ENCODE data around the gene UTP25. TPM values are rescaled to one million over a fixed set of nuclear protein-coding genes. Genes with fewer than 3 reads are reported as not detected.

The UTP25 gene, protein sequence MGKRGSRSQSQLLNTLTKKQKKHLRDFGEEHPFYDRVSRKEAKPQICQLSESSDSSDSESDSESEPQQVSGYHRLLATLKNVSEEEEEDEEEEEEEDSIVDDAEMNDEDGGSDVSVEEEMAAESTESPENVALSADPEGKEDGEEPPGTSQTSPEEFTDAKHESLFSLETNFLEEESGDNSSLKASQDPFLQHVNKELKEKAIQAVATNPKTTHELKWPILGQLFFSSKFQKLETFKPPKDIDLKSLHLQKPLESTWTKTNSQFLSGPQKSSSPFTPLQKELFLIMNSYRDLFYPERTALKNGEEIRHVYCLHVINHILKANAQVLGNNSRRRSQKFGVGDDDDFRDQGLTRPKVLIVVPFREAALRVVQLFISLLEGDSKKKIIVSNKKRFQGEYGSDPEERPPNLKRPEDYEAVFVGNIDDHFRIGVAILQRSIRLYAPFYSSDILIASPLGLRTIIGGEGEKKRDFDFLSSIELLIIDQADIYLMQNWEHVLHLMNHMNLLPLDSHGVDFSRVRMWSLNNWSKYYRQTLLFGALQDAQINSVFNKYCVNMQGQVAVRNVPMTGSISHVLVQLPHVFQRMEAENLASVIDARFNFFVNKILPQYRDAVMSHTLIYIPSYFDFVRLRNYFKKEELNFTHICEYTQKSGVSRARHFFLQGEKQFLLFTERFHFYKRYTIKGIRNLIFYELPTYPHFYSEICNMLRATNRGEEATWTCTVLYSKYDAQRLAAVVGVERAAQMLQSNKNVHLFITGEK
- total RNA-seq, result 1 to 10 TPM; 8.4 to 9.5 TPM

GRCh38 chr1:209827384-209828262 lies at the start of gene UTP25:
Gene UTP25, plus strand, starts transcription at chr1:209827972. Its CDS starts 92 bp downstream, at chr1:209828064.
- Mint-ChIP-seq H3K27me3 (peaks cover 6% of the 10 kb centered on the region), H3K4me3 (peak within 1 kb of the TSS; percentile 87), H3K27ac (peak within 1 kb of the TSS; percentile 94), H3K36me3 (ENCODE audit: low read depth) (peaks cover 22% of the 10 kb centered on the region), H3K9me3 (no peaks in the 10 kb centered on the region), H3K4me1 (peaks cover 42% of the 10 kb centered on the region)
- DNase-seq, result peak; percentile 95
- ChIA-PET POLR2A (no interaction called here), CTCF (interaction anchor here (0.9 to 1.8 kb wide), 16 partner anchors 9 to 514 kb away, joined by 3 to 7 read pairs (median 3); partner anchors contain the start of gene TRAF3IP3)

DNA sequence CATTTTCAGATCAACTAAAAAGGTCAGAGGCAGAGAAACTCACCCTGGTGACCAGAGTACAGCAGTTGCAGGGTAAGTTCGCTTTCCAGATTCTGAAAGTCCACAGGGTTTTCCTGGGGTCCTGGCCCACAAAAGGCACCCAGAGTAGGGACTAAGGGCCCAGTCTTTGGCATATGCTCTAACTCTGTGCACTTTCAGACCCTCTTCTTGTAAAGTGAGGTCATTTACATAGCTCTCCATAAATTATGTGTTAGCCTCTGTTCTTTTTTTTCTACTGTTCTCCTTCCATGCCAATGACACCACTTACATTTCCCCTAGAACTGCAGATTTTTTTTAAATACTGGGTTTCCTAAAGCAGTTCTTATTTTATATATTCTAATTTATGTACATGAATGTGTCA lies 49.7 kb upstream of the UTP25 start:
- H3K36me3 Mint-ChIP-seq (ENCODE audit: low read depth), result peaks cover 84% of the 10 kb centered on the region
- ChIA-PET POLR2A (interaction anchor here (1.2 kb wide), 1 partner anchor 22 kb away, joined by 3 read pairs; the partner anchor contains the start of gene TRAF3IP3), CTCF (interaction anchor here (0.5 to 4.7 kb wide), 4 partner anchors 9 to 29 kb away, joined by 3 to 27 read pairs (median 4); no protein-coding TSS in a partner anchor)
- DNase-seq, result no peak
- H3K9me3 Mint-ChIP-seq, result no peaks in the 10 kb centered on the region
- no peaks in the 10 kb centered on the region for H3K27me3 Mint-ChIP-seq
- no peak overlapping the region for H3K27ac Mint-ChIP-seq
- H3K4me3 Mint-ChIP-seq, result no peak overlapping the region
- H3K4me1 Mint-ChIP-seq, result peaks cover 59% of the 10 kb centered on the region

GRCh38 chr1:209780268-209780667 lies 47.5 kb upstream of the UTP25 start:
- H3K4me3 Mint-ChIP-seq, result peak overlapping the region; percentile 27
- CTCF ChIA-PET, result interaction anchor here (1.0 to 4.7 kb wide), 3 partner anchors 12 to 31 kb away, joined by 3 to 27 read pairs (median 6); no protein-coding TSS in a partner anchor
- DNase-seq, result no peak
- no peaks in the 10 kb centered on the region for H3K27me3 Mint-ChIP-seq
- peaks cover 75% of the 10 kb centered on the region for H3K36me3 Mint-ChIP-seq (ENCODE audit: low read depth)
- H3K9me3 Mint-ChIP-seq, result no peaks in the 10 kb centered on the region
- peak overlapping the region; percentile 68 for H3K27ac Mint-ChIP-seq
- POLR2A ChIA-PET, result no interaction called here
- H3K4me1 Mint-ChIP-seq, result peaks cover 64% of the 10 kb centered on the region

DNA sequence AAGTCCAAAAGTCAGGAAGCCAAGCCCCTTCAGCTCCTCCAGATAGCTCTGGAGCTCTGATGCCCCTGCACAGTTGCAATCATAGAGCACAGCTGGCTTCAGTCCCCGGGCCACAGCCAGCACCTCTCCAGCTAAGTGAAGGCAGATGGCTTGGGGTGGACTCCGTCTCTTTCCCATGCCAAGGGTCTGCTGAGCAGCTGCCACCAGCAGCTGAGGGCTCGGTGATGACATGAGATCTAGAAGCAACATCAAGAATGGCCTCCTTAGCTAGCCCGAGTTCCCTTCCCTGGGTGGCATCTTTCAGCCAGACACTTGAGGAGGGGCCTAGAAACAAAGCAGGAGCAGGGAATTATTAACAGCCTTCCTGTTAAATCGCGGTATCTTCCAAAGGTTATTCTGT lies 44.4 kb upstream of the UTP25 start:
- H3K36me3 Mint-ChIP-seq (ENCODE audit: low read depth), result peaks cover 46% of the 10 kb centered on the region
- peaks cover 3% of the 10 kb centered on the region for H3K27me3 Mint-ChIP-seq
- no peaks in the 10 kb centered on the region for H3K9me3 Mint-ChIP-seq
- H3K4me1 Mint-ChIP-seq, result peaks cover 47% of the 10 kb centered on the region
- CTCF ChIA-PET, result interaction anchor here (0.7 to 2.6 kb wide), 7 partner anchors 10 to 44 kb away, joined by 3 to 9 read pairs (median 5); partner anchors contain the start of gene TRAF3IP3
- peak overlapping the region; percentile 92 for H3K27ac Mint-ChIP-seq
- POLR2A ChIA-PET, result interaction anchor here (0.6 to 1.6 kb wide), 4 partner anchors 9 to 15 kb away, joined by 3 to 5 read pairs (median 4); no protein-coding TSS in a partner anchor
- DNase-seq, result no peak
- H3K4me3 Mint-ChIP-seq, result peak overlapping the region; percentile 83

DNA sequence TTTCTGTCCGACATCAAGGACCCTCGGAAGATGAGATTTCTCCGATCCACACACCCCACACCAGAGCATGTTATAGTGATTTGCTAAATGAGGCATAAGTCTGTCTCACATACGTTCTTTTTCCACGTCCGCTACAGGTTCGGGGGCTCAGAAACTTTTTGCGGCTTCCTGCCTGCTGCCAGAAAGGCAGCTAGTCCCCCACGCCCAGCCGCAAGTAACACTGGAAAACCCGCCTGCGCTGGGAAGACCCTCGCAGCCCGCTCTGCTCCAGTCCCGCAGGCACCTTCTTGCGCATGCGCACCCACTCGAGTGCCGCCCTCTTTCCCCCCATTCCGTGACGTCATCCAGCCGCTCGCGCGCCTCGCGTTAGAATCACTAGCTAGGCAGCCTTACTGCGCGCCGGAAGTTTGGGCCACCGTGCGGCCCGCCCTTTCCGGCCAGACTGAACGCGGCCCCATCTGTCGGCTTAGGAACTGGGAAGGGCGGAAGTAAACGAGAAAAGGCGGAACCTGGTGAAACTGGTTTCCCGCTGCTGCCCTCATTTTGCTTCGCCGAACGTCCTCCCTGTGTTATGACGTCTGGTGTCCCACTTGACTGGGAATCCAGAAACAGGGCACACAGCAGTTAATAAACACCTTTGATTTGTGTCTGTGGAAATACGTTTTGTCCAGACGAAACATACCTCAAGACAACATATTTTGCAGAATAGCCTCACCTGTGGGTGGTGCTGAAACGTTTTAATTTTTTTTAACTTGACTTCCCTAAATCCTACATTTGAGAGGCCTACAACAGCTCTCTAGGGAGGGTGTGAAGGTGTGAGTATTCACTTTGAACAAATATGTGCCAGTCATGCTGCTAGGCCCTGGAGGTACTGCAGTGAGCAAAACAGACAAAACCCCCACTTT lies 43.3 kb upstream of the UTP25 start, which contains the start of gene C1orf74:
TSS of gene C1orf74 (minus strand) at position 295 of the 905 bp plus-strand sequence. CDS start 925 bp downstream, outside the sequence.
- peaks cover 35% of the 10 kb centered on the region for H3K36me3 Mint-ChIP-seq (ENCODE audit: low read depth)
- H3K4me1 Mint-ChIP-seq, result peaks cover 48% of the 10 kb centered on the region

DNA sequence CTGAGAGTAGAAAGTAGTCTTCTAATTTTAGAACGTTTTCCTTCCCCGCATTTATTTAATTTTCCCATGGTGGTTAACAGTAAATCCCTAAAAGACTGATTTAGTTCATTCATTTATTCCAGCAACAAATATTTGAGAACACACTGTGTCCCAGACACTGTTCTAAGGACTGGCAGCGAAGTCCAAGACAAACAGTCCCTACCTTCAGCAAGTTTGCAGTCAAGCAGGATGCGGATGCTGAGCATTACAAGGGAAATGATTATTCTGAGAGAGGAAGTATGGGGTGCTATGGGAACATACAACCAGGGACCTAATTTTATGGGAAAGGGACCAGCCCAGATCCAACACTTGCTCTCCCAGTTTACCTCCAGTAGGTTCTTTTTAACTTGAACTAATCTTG lies 42.2 kb upstream of the UTP25 start:
- Mint-ChIP-seq H3K27ac (peak overlapping the region; percentile 92), H3K4me3 (no peak overlapping the region)

More for the DNA sequence above, 43.3 kb upstream of the UTP25 start, which contains the start of gene C1orf74:
- peaks cover 3% of the 10 kb centered on the region for H3K27me3 Mint-ChIP-seq
- peak within 1 kb of the TSS; percentile 92 for H3K27ac Mint-ChIP-seq
- peak within 1 kb of the TSS; percentile 83 for H3K4me3 Mint-ChIP-seq
- ChIA-PET CTCF (interaction anchor here (0.8 to 2.6 kb wide), 11 partner anchors 9 to 39 kb away, joined by 3 to 9 read pairs (median 4); partner anchors contain the start of gene TRAF3IP3), POLR2A (interaction anchor here (1.2 to 1.6 kb wide), 2 partner anchors 16 to 29 kb away, joined by 3 to 4 read pairs; no protein-coding TSS in a partner anchor)
- DNase-seq, result peak; percentile 99
- no peaks in the 10 kb centered on the region for H3K9me3 Mint-ChIP-seq

DNA sequence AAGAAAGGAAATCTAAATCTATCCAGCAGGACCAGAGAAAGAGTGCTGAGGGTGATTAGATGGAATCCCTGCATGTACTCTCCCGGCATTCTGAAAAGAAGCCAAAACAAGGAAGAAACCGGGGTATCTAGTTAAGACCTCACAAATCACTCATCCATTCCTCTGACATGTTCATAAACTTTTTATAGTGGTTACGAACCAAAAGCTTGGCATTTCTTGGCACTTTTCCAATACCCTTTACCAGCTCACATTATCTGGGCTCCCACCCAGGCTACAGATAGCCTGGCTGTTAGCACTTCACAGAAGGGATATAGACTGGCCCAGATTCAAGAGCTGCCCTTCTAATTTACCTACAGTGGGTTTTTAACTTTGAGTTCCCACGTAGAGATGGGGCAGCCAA lies 41.6 kb upstream of the UTP25 start:
- Mint-ChIP-seq H3K27me3 (peaks cover 7% of the 10 kb centered on the region), H3K4me1 (peaks cover 44% of the 10 kb centered on the region), H3K9me3 (no peaks in the 10 kb centered on the region), H3K36me3 (ENCODE audit: low read depth) (peaks cover 21% of the 10 kb centered on the region), H3K27ac (no peak overlapping the region), H3K4me3 (no peak overlapping the region)
- DNase-seq, result no peak
- ChIA-PET CTCF (interaction anchor here (0.7 to 2.2 kb wide), 4 partner anchors 9 to 37 kb away, joined by 3 to 9 read pairs (median 4); partner anchors contain the start of gene TRAF3IP3), POLR2A (no interaction called here)

More for the DNA sequence above, 42.2 kb upstream of the UTP25 start:
- Mint-ChIP-seq H3K9me3 (no peaks in the 10 kb centered on the region), H3K4me1 (peaks cover 44% of the 10 kb centered on the region), H3K36me3 (ENCODE audit: low read depth) (peaks cover 25% of the 10 kb centered on the region), H3K27me3 (peaks cover 3% of the 10 kb centered on the region)
- DNase-seq, result no peak
- ChIA-PET POLR2A (no interaction called here), CTCF (interaction anchor here (1.1 to 1.7 kb wide), 4 partner anchors 11 to 33 kb away, joined by 3 to 5 read pairs (median 4); partner anchors contain the start of gene TRAF3IP3)

DNA sequence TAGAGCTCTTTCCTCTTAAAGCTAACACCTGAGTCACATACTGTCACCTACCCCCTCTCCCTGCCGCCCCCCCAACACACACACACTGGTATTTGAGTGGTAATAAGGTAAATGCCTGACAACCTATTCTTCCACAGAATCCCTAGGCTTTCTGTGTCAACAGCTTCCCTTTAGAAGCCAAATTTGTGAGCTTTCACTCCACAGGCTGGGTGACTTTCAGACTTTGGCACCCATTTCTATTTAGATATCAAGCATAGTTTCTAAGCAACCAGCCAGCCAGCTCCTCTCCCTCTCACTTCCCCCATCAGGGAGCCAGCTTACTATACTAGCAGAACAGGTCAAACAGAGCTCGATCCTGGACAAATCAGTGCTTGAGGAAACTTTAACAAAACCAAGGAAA lies 40.2 kb upstream of the UTP25 start:
- Mint-ChIP-seq H3K27ac (no peak overlapping the region), H3K4me1 (peaks cover 41% of the 10 kb centered on the region), H3K36me3 (ENCODE audit: low read depth) (peaks cover 9% of the 10 kb centered on the region), H3K9me3 (no peaks in the 10 kb centered on the region), H3K4me3 (no peak overlapping the region), H3K27me3 (peaks cover 16% of the 10 kb centered on the region)
- no peak for DNase-seq
- ChIA-PET CTCF (interaction anchor here (0.7 to 2.2 kb wide), 8 partner anchors 8 to 59 kb away, joined by 3 to 9 read pairs (median 4); partner anchors contain the start of gene UTP25), POLR2A (no interaction called here)

DNA sequence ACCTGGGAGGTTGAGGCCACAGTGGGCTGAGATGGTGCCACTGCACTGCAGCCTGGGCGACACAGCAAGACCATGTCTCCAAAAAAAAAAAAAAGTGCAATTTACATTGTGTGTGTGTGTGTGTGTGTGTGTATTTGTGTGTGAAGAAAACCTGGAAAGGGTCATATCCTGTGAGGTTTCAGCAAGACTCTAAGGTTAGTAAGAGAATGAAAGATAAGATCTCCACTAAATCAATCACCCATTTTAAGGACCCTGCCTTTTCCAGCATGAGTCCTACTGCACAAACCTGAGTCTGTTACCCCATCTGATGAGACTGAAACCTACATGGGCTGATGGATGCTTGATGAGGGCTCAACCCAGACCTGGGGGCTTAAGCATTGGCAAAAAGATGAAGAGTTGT lies 38.5 kb upstream of the UTP25 start:
- H3K4me1 Mint-ChIP-seq, result peaks cover 26% of the 10 kb centered on the region
- peaks cover 6% of the 10 kb centered on the region for H3K36me3 Mint-ChIP-seq (ENCODE audit: low read depth)
- peaks cover 29% of the 10 kb centered on the region for H3K27me3 Mint-ChIP-seq
- no peak overlapping the region for H3K4me3 Mint-ChIP-seq
- no peak for DNase-seq
- POLR2A ChIA-PET, result no interaction called here
- CTCF ChIA-PET, result no interaction called here
- H3K27ac Mint-ChIP-seq, result no peak overlapping the region
- H3K9me3 Mint-ChIP-seq, result peaks cover 6% of the 10 kb centered on the region

GRCh38 chr1:209790286-209791193 lies 37.2 kb upstream of the UTP25 start:
- ChIA-PET POLR2A (no interaction called here), CTCF (interaction anchor here (1.5 kb wide), 1 partner anchor 16 kb away, joined by 6 read pairs; no protein-coding TSS in a partner anchor)
- no peak overlapping the region for H3K4me3 Mint-ChIP-seq
- peaks cover 8% of the 10 kb centered on the region for H3K9me3 Mint-ChIP-seq
- peaks cover 15% of the 10 kb centered on the region for H3K4me1 Mint-ChIP-seq
- H3K36me3 Mint-ChIP-seq (ENCODE audit: low read depth), result peaks cover 2% of the 10 kb centered on the region
- H3K27ac Mint-ChIP-seq, result no peak overlapping the region
- H3K27me3 Mint-ChIP-seq, result peaks cover 35% of the 10 kb centered on the region
- no peak for DNase-seq

Data from activated CD4-positive, alpha-beta T cell treated with anti-CD3 and anti-CD28 coated beads, Interleukin-2, amount 10 ng/mL, durations not matched to agents 7 days and 5 days (primary cell).